ENCODE results near the gene HSPBP1. TPM values are rescaled to one million over a fixed set of nuclear protein-coding genes. Genes with fewer than 3 reads are reported as not detected.

Gene HSPBP1
- total and polyA plus RNA-seq, 9 of the 15 experiments (the other 6 are each of a cell fraction or from before 2014, with no cell fraction given), result 0.83 to 81.3 (median 21.8) TPM

GRCh38 chr19:55258828-55259539 lies 20.9 kb downstream of the HSPBP1 start, which contains the start of gene PPP6R1 (continued):
- TF ChIP-seq ZBTB40 (IDR thresholded peaks at IDR 0.05) (peak; percentile 78), ZBTB40 (CRISPR knock-in tag; IDR thresholded peaks at IDR 0.05) (no peak), FOXP1 (CRISPR knock-in tag; IDR thresholded peaks at IDR 0.05) (peak; percentile 98), YY1 (IDR thresholded peaks at IDR 0.05; ENCODE audit: borderline replicate concordance in 1 of 3, control insufficient read depth in 1 of 3, extremely low read depth in 1 of 3, insufficient read depth in 3 of 3, insufficient read length in 1 of 3, insufficient replicate concordance in 2 of 3, low read depth in 1 of 3, low read length in 2 of 3) (peak in 2 of 3 experiments; percentile 75 to 80), OTX1 (CRISPR knock-in tag; IDR thresholded peaks at IDR 0.05) (no peak), HNRNPL (IDR thresholded peaks at IDR 0.05; ENCODE audit: low read depth, low read length) (peak; percentile 94), ZNF318 (IDR thresholded peaks at IDR 0.05; ENCODE audit: borderline replicate concordance in 1 of 2, low read depth in 1 of 2) (0 out of 4 replicates have a peak, but pooled peaks of 1 of the 2 experiments have one; percentile 41)
